HEK293T (cell line): ENCODE results near the gene KRTAP5-1.

Experiments
- FOXA1 ChIP-seq: fragments of 450-650 bp; IDR thresholded peaks from 2 replicates; pipeline ENCODE4 v1.6.1; 2016; ENCODE audit warnings: mild to moderate bottlenecking
- FOXK2 ChIP-seq: fragments of 450-650 bp; IDR thresholded peaks from 2 replicates; pipeline ENCODE4 v1.6.1; 2016; ENCODE audit warnings: mild to moderate bottlenecking
- SP1 ChIP-seq: fragments of 450-650 bp; IDR thresholded peaks from 2 replicates; pipeline ENCODE4 v1.6.1; 2017
- TF ChIP-seq, protein P1 (sequence below): fragments of 450-650 bp; IDR thresholded peaks from 2 replicates; pipeline ENCODE4 v1.6.1; 2016

DNA sequence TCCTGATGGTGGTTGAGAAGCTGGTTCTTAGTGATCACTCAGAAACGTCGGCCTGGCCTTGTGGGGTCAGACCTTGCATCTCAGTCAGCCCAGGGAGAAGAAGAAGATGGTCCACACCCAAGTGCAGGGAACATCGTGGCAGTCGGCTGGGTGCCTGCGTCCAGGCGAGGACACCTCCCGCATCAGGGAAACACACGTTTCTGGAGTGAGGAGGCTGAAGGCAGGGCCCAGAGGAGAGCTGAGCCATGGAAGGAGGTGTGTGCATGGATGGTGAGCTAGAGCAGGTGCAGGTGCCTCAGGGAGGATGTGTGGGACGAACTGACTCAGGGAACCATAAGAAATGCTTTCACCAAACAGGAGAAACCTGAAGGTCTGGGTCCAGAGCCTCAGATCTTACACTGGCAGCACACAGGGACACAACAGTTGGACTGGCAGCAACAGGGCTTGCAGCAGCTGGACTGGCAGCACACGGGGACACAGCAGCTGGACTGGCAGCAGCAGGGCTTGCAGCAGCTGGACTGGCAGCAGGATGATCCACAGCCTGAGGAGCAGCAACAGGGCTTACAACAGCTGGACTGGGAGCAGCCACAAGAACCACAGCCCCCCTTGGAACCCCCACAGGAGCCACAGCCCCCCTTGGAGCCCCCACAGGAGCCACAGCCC is 12.4 kb upstream of the KRTAP5-1 start:
- TF ChIP-seq FOXA1 (no peak), SP1 (no peak), FOXK2 (no peak)
- TF ChIP-seq, protein P1, sequence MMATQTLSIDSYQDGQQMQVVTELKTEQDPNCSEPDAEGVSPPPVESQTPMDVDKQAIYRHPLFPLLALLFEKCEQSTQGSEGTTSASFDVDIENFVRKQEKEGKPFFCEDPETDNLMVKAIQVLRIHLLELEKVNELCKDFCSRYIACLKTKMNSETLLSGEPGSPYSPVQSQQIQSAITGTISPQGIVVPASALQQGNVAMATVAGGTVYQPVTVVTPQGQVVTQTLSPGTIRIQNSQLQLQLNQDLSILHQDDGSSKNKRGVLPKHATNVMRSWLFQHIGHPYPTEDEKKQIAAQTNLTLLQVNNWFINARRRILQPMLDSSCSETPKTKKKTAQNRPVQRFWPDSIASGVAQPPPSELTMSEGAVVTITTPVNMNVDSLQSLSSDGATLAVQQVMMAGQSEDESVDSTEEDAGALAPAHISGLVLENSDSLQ, result no peak
